ENCODE data around the gene SNRNP25.

- TF ChIP-seq CTCF (IDR thresholded peaks at IDR 0.05) (no peak), POLR2AphosphoS5 (IDR thresholded peaks at IDR 0.05) (no peak), POLR2A (IDR thresholded peaks at IDR 0.05) (no peak)
These were observed 19.0 kb upstream of the SNRNP25 start for GRCh38 chr16:34648-34987.
